Stimulated activated CD4-positive, alpha-beta T cell treated with anti-CD3 and anti-CD28 coated beads, Interleukin-12 subunit alpha, Interleukin-12 subunit beta, amount 100 ng/mL, for 48 hours (primary cell): ENCODE measurements around the gene LILRA6.

Source experiments
- DNase-seq, 3 donors: peaks; one replicate each; pipeline ENCODE4 v3.0.0-alpha.2; 2020; ENCODE audit warnings: low read depth in 2 of 3, low spot score in 1 of 3

Gene LILRA6

GRCh38 chr19:54188215-54188871, 54.2 kb downstream of the LILRA6 start:
- no peak for DNase-seq

- DNase-seq, result no peak
These were observed 55.6 kb downstream of the LILRA6 start for GRCh38 chr19:54186934-54187381.
